Measurements from ENCODE around the gene FGF12.

FGF12 gene

GRCh38 chr3:192684151-192684550 is 43.2 kb downstream of the FGF12 start:
- DNase-seq (ENCODE audit: low read depth), result no peak

- DNase-seq (ENCODE audit: low read depth), result no peak
These were observed 51.2 kb downstream of the FGF12 start for GRCh38 chr3:192675958-192676649.

GRCh38 chr3:192655628-192656027 is 71.7 kb downstream of the FGF12 start:
- DNase-seq (ENCODE audit: low read depth), result no peak

- no peak for DNase-seq (ENCODE audit: low read depth)
These were observed 72.3 kb downstream of the FGF12 start for GRCh38 chr3:192655040-192655439.

- DNase-seq (ENCODE audit: low read depth), result no peak
These were observed 73.5 kb downstream of the FGF12 start for GRCh38 chr3:192653862-192654261.

- DNase-seq (ENCODE audit: low read depth), result no peak
These were observed 74.6 kb downstream of the FGF12 start for GRCh38 chr3:192652727-192653126.

GRCh38 chr3:192651836-192652512 is 75.4 kb downstream of the FGF12 start:
- DNase-seq (ENCODE audit: low read depth), result no peak

- DNase-seq (ENCODE audit: low read depth), result no peak
These were observed 81.9 kb downstream of the FGF12 start for GRCh38 chr3:192645437-192645836.

- no peak for DNase-seq (ENCODE audit: low read depth)
These were observed 84.7 kb downstream of the FGF12 start for GRCh38 chr3:192642651-192643050.

- no peak for DNase-seq (ENCODE audit: low read depth)
These were observed 85.4 kb downstream of the FGF12 start for GRCh38 chr3:192641919-192642318.

GRCh38 chr3:192639987-192640386 is 87.4 kb downstream of the FGF12 start:
- no peak for DNase-seq (ENCODE audit: low read depth)

GRCh38 chr3:192637803-192638202 is 89.5 kb downstream of the FGF12 start:
- no peak for DNase-seq (ENCODE audit: low read depth)

GRCh38 chr3:192636517-192637444 is 90.6 kb downstream of the FGF12 start:
- no peak for DNase-seq (ENCODE audit: low read depth)

GRCh38 chr3:192629429-192629828 is 97.9 kb downstream of the FGF12 start:
- DNase-seq (ENCODE audit: low read depth), result no peak

GRCh38 chr3:192621909-192622308 is 105.4 kb downstream of the FGF12 start:
- DNase-seq (ENCODE audit: low read depth), result no peak

- DNase-seq (ENCODE audit: low read depth), result no peak
These were observed 107.1 kb downstream of the FGF12 start for GRCh38 chr3:192620275-192620674.

- DNase-seq (ENCODE audit: low read depth), result no peak
These were observed 115.9 kb downstream of the FGF12 start for GRCh38 chr3:192611411-192611810.

- DNase-seq (ENCODE audit: low read depth), result no peak
These were observed 118.4 kb downstream of the FGF12 start for GRCh38 chr3:192608726-192609600.

- no peak for DNase-seq (ENCODE audit: low read depth)
These were observed 119.5 kb downstream of the FGF12 start for GRCh38 chr3:192607798-192608197.

GRCh38 chr3:192597913-192598312 is 129.4 kb downstream of the FGF12 start:
- DNase-seq (ENCODE audit: low read depth), result no peak

GRCh38 chr3:192597506-192597905 is 129.8 kb downstream of the FGF12 start:
- no peak for DNase-seq (ENCODE audit: low read depth)

- no peak for DNase-seq (ENCODE audit: low read depth)
These were observed 148.6 kb downstream of the FGF12 start for GRCh38 chr3:192578729-192579128.

Data from stimulated activated CD8-positive, alpha-beta memory T cell treated with anti-CD3 and anti-CD28 coated beads, Interleukin-12 subunit alpha, Interleukin-12 subunit beta, amount 100 ng/mL, for 4 hours (primary cell).